Ishikawa (cell line): ENCODE measurements around the gene PHYH.

Experiments
- CEBPB ChIP-seq: IDR thresholded peaks from 2 replicates; pipeline ENCODE4 v1.6.1; 2012
- CREB1 ChIP-seq: IDR thresholded peaks from 2 replicates; pipeline ENCODE4 v1.6.1; 2012; ENCODE audit warnings: low read depth
- EGR1 ChIP-seq: IDR thresholded peaks from 2 replicates; pipeline ENCODE4 v1.6.1; 2012
- EP300 ChIP-seq: IDR thresholded peaks from 2 replicates; pipeline ENCODE4 v1.6.1; 2012; ENCODE audit warnings: borderline replicate concordance
- RAD21 ChIP-seq: IDR thresholded peaks from 2 replicates; pipeline ENCODE4 v1.6.1; 2012; ENCODE audit warnings: low read depth
- TAF1 ChIP-seq: IDR thresholded peaks from 2 replicates; pipeline ENCODE4 v1.6.1; 2012; ENCODE audit warnings: low read depth, mild to moderate bottlenecking
- TEAD4 ChIP-seq: IDR thresholded peaks from 2 replicates; pipeline ENCODE4 v1.6.1; 2012
- TF ChIP-seq, protein P1 (sequence below): IDR thresholded peaks from 2 replicates; pipeline ENCODE4 v1.6.1; 2012
- TF ChIP-seq, protein P2 (sequence below): IDR thresholded peaks from 2 replicates; pipeline ENCODE4 v1.6.1; 2012; ENCODE audit warnings: low read depth, mild to moderate bottlenecking

DNA sequence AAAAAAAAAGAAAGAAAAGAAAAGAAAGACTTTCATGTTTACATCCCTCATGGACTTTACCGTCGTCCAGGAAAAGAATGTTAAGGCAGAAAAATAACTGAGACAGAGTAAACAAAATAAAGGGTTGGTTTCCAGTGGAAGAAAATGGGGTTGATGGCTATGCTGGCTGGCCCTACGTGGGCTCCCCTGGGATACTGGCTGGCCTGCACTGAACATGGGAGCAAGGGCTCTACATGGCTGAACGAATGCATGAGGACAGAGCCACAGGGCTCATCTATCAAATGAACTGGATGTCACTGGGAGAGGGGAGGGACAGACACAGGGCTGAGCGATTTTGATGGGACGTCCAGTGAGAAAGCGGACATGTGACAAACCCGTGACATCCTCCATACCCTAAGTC is 63.2 kb downstream of the PHYH start:
- TF ChIP-seq, protein P1, sequence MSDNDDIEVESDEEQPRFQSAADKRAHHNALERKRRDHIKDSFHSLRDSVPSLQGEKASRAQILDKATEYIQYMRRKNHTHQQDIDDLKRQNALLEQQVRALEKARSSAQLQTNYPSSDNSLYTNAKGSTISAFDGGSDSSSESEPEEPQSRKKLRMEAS = no peak
- no peak for TF ChIP-seq CREB1
- TF ChIP-seq, protein P2, sequence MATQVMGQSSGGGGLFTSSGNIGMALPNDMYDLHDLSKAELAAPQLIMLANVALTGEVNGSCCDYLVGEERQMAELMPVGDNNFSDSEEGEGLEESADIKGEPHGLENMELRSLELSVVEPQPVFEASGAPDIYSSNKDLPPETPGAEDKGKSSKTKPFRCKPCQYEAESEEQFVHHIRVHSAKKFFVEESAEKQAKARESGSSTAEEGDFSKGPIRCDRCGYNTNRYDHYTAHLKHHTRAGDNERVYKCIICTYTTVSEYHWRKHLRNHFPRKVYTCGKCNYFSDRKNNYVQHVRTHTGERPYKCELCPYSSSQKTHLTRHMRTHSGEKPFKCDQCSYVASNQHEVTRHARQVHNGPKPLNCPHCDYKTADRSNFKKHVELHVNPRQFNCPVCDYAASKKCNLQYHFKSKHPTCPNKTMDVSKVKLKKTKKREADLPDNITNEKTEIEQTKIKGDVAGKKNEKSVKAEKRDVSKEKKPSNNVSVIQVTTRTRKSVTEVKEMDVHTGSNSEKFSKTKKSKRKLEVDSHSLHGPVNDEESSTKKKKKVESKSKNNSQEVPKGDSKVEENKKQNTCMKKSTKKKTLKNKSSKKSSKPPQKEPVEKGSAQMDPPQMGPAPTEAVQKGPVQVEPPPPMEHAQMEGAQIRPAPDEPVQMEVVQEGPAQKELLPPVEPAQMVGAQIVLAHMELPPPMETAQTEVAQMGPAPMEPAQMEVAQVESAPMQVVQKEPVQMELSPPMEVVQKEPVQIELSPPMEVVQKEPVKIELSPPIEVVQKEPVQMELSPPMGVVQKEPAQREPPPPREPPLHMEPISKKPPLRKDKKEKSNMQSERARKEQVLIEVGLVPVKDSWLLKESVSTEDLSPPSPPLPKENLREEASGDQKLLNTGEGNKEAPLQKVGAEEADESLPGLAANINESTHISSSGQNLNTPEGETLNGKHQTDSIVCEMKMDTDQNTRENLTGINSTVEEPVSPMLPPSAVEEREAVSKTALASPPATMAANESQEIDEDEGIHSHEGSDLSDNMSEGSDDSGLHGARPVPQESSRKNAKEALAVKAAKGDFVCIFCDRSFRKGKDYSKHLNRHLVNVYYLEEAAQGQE = no peak
- no peak for TF ChIP-seq RAD21
- TF ChIP-seq CEBPB = no peak
- TF ChIP-seq EGR1 = no peak
- no peak for TF ChIP-seq TAF1
- no peak for TF ChIP-seq TEAD4
- no peak for TF ChIP-seq EP300
